ENCODE results near the gene AIG1.

AIG1 gene

GRCh38 chr6:143362192-143362558, 301.5 kb downstream of the AIG1 start:
- no peak overlapping the region for H3K4me3 ChIP-seq (ENCODE audit: low read length)
- no peak overlapping the region for H3K9ac ChIP-seq (ENCODE audit: low read depth, low read length)
- H3K27me3 ChIP-seq (ENCODE audit: control insufficient read depth, insufficient read depth, low read length): no peaks in the 10 kb centered on the region
- no peaks in the 10 kb centered on the region for H3K36me3 ChIP-seq (ENCODE audit: insufficient read depth, low read length)
- H3K4me2 ChIP-seq (ENCODE audit: low read length): no peak overlapping the region
- no peaks in the 10 kb centered on the region for H3K4me1 ChIP-seq (ENCODE audit: control insufficient read depth, insufficient read depth, low read length)
- H3K9me3 ChIP-seq (replicated peaks; ENCODE audit: low read length): no peaks in the 10 kb centered on the region

- H3K36me3 ChIP-seq (ENCODE audit: insufficient read depth, low read length): no peaks in the 10 kb centered on the region
- H3K4me3 ChIP-seq (ENCODE audit: low read length): no peak overlapping the region
- H3K4me2 ChIP-seq (ENCODE audit: low read length): no peak overlapping the region
- H3K9ac ChIP-seq (ENCODE audit: low read depth, low read length): no peak overlapping the region
- no peaks in the 10 kb centered on the region for H3K4me1 ChIP-seq (ENCODE audit: control insufficient read depth, insufficient read depth, low read length)
- H3K9me3 ChIP-seq (replicated peaks; ENCODE audit: low read length): no peaks in the 10 kb centered on the region
- no peaks in the 10 kb centered on the region for H3K27me3 ChIP-seq (ENCODE audit: control insufficient read depth, insufficient read depth, low read length)
Observed at GRCh38 chr6:143363299-143363698, 302.6 kb downstream of the AIG1 start.

- Histone ChIP-seq H3K27me3 (ENCODE audit: control insufficient read depth, insufficient read depth, low read length) (no peaks in the 10 kb centered on the region), H3K36me3 (ENCODE audit: insufficient read depth, low read length) (no peaks in the 10 kb centered on the region), H3K4me3 (ENCODE audit: low read length) (no peak overlapping the region), H3K4me2 (ENCODE audit: low read length) (no peak overlapping the region), H3K9ac (ENCODE audit: low read depth, low read length) (no peak overlapping the region), H3K4me1 (ENCODE audit: control insufficient read depth, insufficient read depth, low read length) (no peaks in the 10 kb centered on the region), H3K9me3 (replicated peaks; ENCODE audit: low read length) (no peaks in the 10 kb centered on the region)
Observed at GRCh38 chr6:143368426-143368825, 307.7 kb downstream of the AIG1 start.

GRCh38 chr6:143369971-143370370, 309.3 kb downstream of the AIG1 start:
- Histone ChIP-seq H3K27me3 (ENCODE audit: control insufficient read depth, insufficient read depth, low read length) (no peaks in the 10 kb centered on the region), H3K4me3 (ENCODE audit: low read length) (no peak overlapping the region), H3K9ac (ENCODE audit: low read depth, low read length) (no peak overlapping the region), H3K4me1 (ENCODE audit: control insufficient read depth, insufficient read depth, low read length) (no peaks in the 10 kb centered on the region), H3K36me3 (ENCODE audit: insufficient read depth, low read length) (no peaks in the 10 kb centered on the region), H3K9me3 (replicated peaks; ENCODE audit: low read length) (no peaks in the 10 kb centered on the region), H3K4me2 (ENCODE audit: low read length) (no peak overlapping the region)

- no peak overlapping the region for H3K4me2 ChIP-seq (ENCODE audit: low read length)
- H3K9ac ChIP-seq (ENCODE audit: low read depth, low read length): no peak overlapping the region
- no peak overlapping the region for H3K4me3 ChIP-seq (ENCODE audit: low read length)
- H3K27me3 ChIP-seq (ENCODE audit: control insufficient read depth, insufficient read depth, low read length): no peaks in the 10 kb centered on the region
- no peaks in the 10 kb centered on the region for H3K4me1 ChIP-seq (ENCODE audit: control insufficient read depth, insufficient read depth, low read length)
- H3K9me3 ChIP-seq (replicated peaks; ENCODE audit: low read length): no peaks in the 10 kb centered on the region
- H3K36me3 ChIP-seq (ENCODE audit: insufficient read depth, low read length): no peaks in the 10 kb centered on the region
Observed at GRCh38 chr6:143370812-143371370, 310.2 kb downstream of the AIG1 start.

- Histone ChIP-seq H3K4me1 (ENCODE audit: control insufficient read depth, insufficient read depth, low read length) (no peaks in the 10 kb centered on the region), H3K4me2 (ENCODE audit: low read length) (no peak overlapping the region), H3K4me3 (ENCODE audit: low read length) (no peak overlapping the region), H3K36me3 (ENCODE audit: insufficient read depth, low read length) (no peaks in the 10 kb centered on the region), H3K9me3 (replicated peaks; ENCODE audit: low read length) (no peaks in the 10 kb centered on the region), H3K9ac (ENCODE audit: low read depth, low read length) (no peak overlapping the region), H3K27me3 (ENCODE audit: control insufficient read depth, insufficient read depth, low read length) (no peaks in the 10 kb centered on the region)
Observed at GRCh38 chr6:143372199-143372882, 311.7 kb downstream of the AIG1 start.

GRCh38 chr6:143374014-143374413, 313.3 kb downstream of the AIG1 start:
- H3K4me1 ChIP-seq (ENCODE audit: control insufficient read depth, insufficient read depth, low read length): no peaks in the 10 kb centered on the region
- H3K9me3 ChIP-seq (replicated peaks; ENCODE audit: low read length): no peaks in the 10 kb centered on the region
- no peak overlapping the region for H3K9ac ChIP-seq (ENCODE audit: low read depth, low read length)
- H3K4me3 ChIP-seq (ENCODE audit: low read length): no peak overlapping the region
- H3K27me3 ChIP-seq (ENCODE audit: control insufficient read depth, insufficient read depth, low read length): no peaks in the 10 kb centered on the region
- no peak overlapping the region for H3K4me2 ChIP-seq (ENCODE audit: low read length)
- no peaks in the 10 kb centered on the region for H3K36me3 ChIP-seq (ENCODE audit: insufficient read depth, low read length)

- H3K4me1 ChIP-seq (ENCODE audit: control insufficient read depth, insufficient read depth, low read length): no peaks in the 10 kb centered on the region
- H3K36me3 ChIP-seq (ENCODE audit: insufficient read depth, low read length): no peaks in the 10 kb centered on the region
- H3K4me3 ChIP-seq (ENCODE audit: low read length): no peak overlapping the region
- H3K27me3 ChIP-seq (ENCODE audit: control insufficient read depth, insufficient read depth, low read length): no peaks in the 10 kb centered on the region
- no peak overlapping the region for H3K4me2 ChIP-seq (ENCODE audit: low read length)
- H3K9ac ChIP-seq (ENCODE audit: low read depth, low read length): no peak overlapping the region
- no peaks in the 10 kb centered on the region for H3K9me3 ChIP-seq (replicated peaks; ENCODE audit: low read length)
Observed at GRCh38 chr6:143375022-143375585, 314.4 kb downstream of the AIG1 start.

GRCh38 chr6:143376375-143376774, 315.7 kb downstream of the AIG1 start:
- no peaks in the 10 kb centered on the region for H3K27me3 ChIP-seq (ENCODE audit: control insufficient read depth, insufficient read depth, low read length)
- H3K36me3 ChIP-seq (ENCODE audit: insufficient read depth, low read length): no peaks in the 10 kb centered on the region
- no peak overlapping the region for H3K4me3 ChIP-seq (ENCODE audit: low read length)
- H3K4me1 ChIP-seq (ENCODE audit: control insufficient read depth, insufficient read depth, low read length): no peaks in the 10 kb centered on the region
- H3K9me3 ChIP-seq (replicated peaks; ENCODE audit: low read length): no peaks in the 10 kb centered on the region
- H3K9ac ChIP-seq (ENCODE audit: low read depth, low read length): no peak overlapping the region
- no peak overlapping the region for H3K4me2 ChIP-seq (ENCODE audit: low read length)

GRCh38 chr6:143376861-143377260, 316.2 kb downstream of the AIG1 start:
- Histone ChIP-seq H3K4me2 (ENCODE audit: low read length) (no peak overlapping the region), H3K36me3 (ENCODE audit: insufficient read depth, low read length) (no peaks in the 10 kb centered on the region), H3K27me3 (ENCODE audit: control insufficient read depth, insufficient read depth, low read length) (no peaks in the 10 kb centered on the region), H3K4me3 (ENCODE audit: low read length) (no peak overlapping the region), H3K9ac (ENCODE audit: low read depth, low read length) (no peak overlapping the region), H3K4me1 (ENCODE audit: control insufficient read depth, insufficient read depth, low read length) (no peaks in the 10 kb centered on the region), H3K9me3 (replicated peaks; ENCODE audit: low read length) (no peaks in the 10 kb centered on the region)

GRCh38 chr6:143385636-143386035, 324.9 kb downstream of the AIG1 start:
- Histone ChIP-seq H3K36me3 (ENCODE audit: insufficient read depth, low read length) (no peaks in the 10 kb centered on the region), H3K4me2 (ENCODE audit: low read length) (no peak overlapping the region), H3K9me3 (replicated peaks; ENCODE audit: low read length) (no peaks in the 10 kb centered on the region), H3K27me3 (ENCODE audit: control insufficient read depth, insufficient read depth, low read length) (no peaks in the 10 kb centered on the region), H3K9ac (ENCODE audit: low read depth, low read length) (no peak overlapping the region), H3K4me3 (ENCODE audit: low read length) (no peak overlapping the region), H3K4me1 (ENCODE audit: control insufficient read depth, insufficient read depth, low read length) (no peaks in the 10 kb centered on the region)

GRCh38 chr6:143390278-143390677, 329.6 kb downstream of the AIG1 start:
- Histone ChIP-seq H3K4me1 (ENCODE audit: control insufficient read depth, insufficient read depth, low read length) (peaks cover 3% of the 10 kb centered on the region), H3K9ac (ENCODE audit: low read depth, low read length) (no peak overlapping the region), H3K4me2 (ENCODE audit: low read length) (no peak overlapping the region), H3K27me3 (ENCODE audit: control insufficient read depth, insufficient read depth, low read length) (no peaks in the 10 kb centered on the region), H3K9me3 (replicated peaks; ENCODE audit: low read length) (no peaks in the 10 kb centered on the region), H3K4me3 (ENCODE audit: low read length) (no peak overlapping the region), H3K36me3 (ENCODE audit: insufficient read depth, low read length) (no peaks in the 10 kb centered on the region)

All from skeletal muscle satellite cell (primary cell).